Naive thymus-derived CD4-positive, alpha-beta T cell (primary cell): ENCODE results near the gene E2F3. TPM values are rescaled to one million over a fixed set of nuclear protein-coding genes. Genes with fewer than 3 reads are reported as not detected.

ENCODE experiments used
- polyA plus RNA-seq, 2 donors: library from polyadenylated mRNA; unstranded; fragments of 300-500 nt; fragmentation: Illumina TruSeq; gene quantifications; one replicate each; pipeline ENCODE4 v1.2.3, GENCODE V29; 2021
- total RNA-seq, 6 experiments: library from RNA in 5 of 6; stranded (reverse) in 5 of 6; gene quantifications; 1 replicate in 5 of 6; 2 replicates in 1 of 6; pipeline ENCODE4 v1.2.3 and lab custom pipeline; 2021 to 2026

E2F3 gene
- total and polyA plus RNA-seq, 7 experiments from 2014 or later: 3.0 to 39.2 (median 10.6) TPM

Other genes with a start within 250 kb of the E2F3 start
- gene MBOAT1, start 189.4 kb upstream of the E2F3 start, total RNA-seq: 10 to 100 TPM in 3 of 5 experiments, 1 to 10 TPM in 2; 6.2 to 24.7 (median 10.0) TPM
- 1 to 10 TPM in 1 of 2 donors, under 1 TPM in 1; 0.84 to 1.0 TPM for gene MBOAT1, start 189.4 kb upstream of the E2F3 start, polyA plus RNA-seq
- 10 to 100 TPM; 23.6 to 30.3 (median 25.0) TPM for gene CDKAL1, start 132.6 kb downstream of the E2F3 start, total RNA-seq
- 10 to 100 TPM; 31.6 to 35.8 TPM for gene CDKAL1, start 132.6 kb downstream of the E2F3 start, polyA plus RNA-seq